K562 (cell line): ENCODE results near the gene ANKMY1. TPM values are rescaled to one million over a fixed set of nuclear protein-coding genes. Genes with fewer than 3 reads are reported as not detected.

ENCODE experiments used
- ATAC-seq: fragments of 200-7000 bp; cut with Tn5 transposase; 3 replicates; pipeline ENCODE4 v1.9.1; 2020; ENCODE audit warnings: moderate library complexity
- BruUV-seq: library from RNA; stranded (reverse); fragments of 400-500 nt; replicated peaks from 2 replicates; lab custom pipeline; 2021; lab: Mats Ljungman, UMichigan
- CTCF ChIA-PET: fragments of 300-600 bp; formaldehyde crosslinking; extraction: SDS; loops from one replicate; lab custom pipeline; 2021; ENCODE audit warnings: low intra/inter-chr PET ratio; lab: Yijun Ruan, JAX
- POLR2A ChIA-PET: fragments of 300-600, 350-650 bp; sonication (Branson Sonifier 250); formaldehyde crosslinking; extraction: SDS; loops from one replicate; lab custom pipeline; 2021; ENCODE audit warnings: antibody characterized with exemption, inconsistent platforms; lab: Yijun Ruan, JAX
- DNase-seq, 4 experiments: peaks; one replicate each; pipeline versions ENCODE4 v3.0.0 to v3.0.0-alpha.2; 2011 to 2018; ENCODE audit warnings: low spot score in 3 of 4, mixed read lengths in 3 of 4; ENCODE audit errors: extremely low read depth in 1 of 4
- FAIRE-seq: peaks from 2 replicates; lab custom pipeline; 2011; peaks lifted over from hg19 to GRCh38; lab: Jason Lieb, UNC
- H2AFZ ChIP-seq: 2 replicates; pipeline ENCODE4 v1.6.0; 2011; ENCODE audit warnings: low read depth, low read length, control low read depth, inconsistent platforms
- H3K27ac ChIP-seq: fragments of 200-600 bp; 3 replicates; pipeline ENCODE4 v1.8.0; 2011; ENCODE audit warnings: low read depth, mild to moderate bottlenecking, control low read depth, inconsistent platforms, low read length, moderate library complexity, mixed read lengths; ENCODE audit errors: extremely low read depth
- H3K27me3 ChIP-seq, 2 experiments: fragments of 300-600 bp in 1 of 2; 2 replicates in 1 of 2; 3 replicates in 1 of 2; pipeline versions ENCODE4 v1.6.0 to v1.8.0; 2011; ENCODE audit warnings: inconsistent platforms in 2 of 2, low read length in 2 of 2, mild to moderate bottlenecking in 1 of 2, mixed read lengths in 1 of 2, moderate library complexity in 1 of 2; ENCODE audit not compliant: control insufficient read depth in 2 of 2, insufficient read depth in 2 of 2
- H3K36me3 ChIP-seq: fragments of 300-600 bp; 3 replicates; pipeline ENCODE4 v1.8.0; 2011; ENCODE audit warnings: mild to moderate bottlenecking, low read length, inconsistent platforms; ENCODE audit not compliant: control insufficient read depth, insufficient read depth
- H3K4me1 ChIP-seq, 2 experiments: fragments of 200-600 bp in 1 of 2; replicated peaks in 1 of 2; 2 replicates in 1 of 2; 3 replicates in 1 of 2; pipeline versions ENCODE4 v1.5.1 to v1.8.0; 2011; ENCODE audit warnings: inconsistent platforms in 2 of 2, low read length in 2 of 2, mild to moderate bottlenecking in 1 of 2, mixed read lengths in 1 of 2, moderate library complexity in 1 of 2; ENCODE audit not compliant: control insufficient read depth in 2 of 2, insufficient read depth in 2 of 2
- H3K4me2 ChIP-seq: 2 replicates; pipeline ENCODE4 v1.6.1; 2011; ENCODE audit warnings: low read length, control low read depth, inconsistent platforms, mixed read lengths; ENCODE audit not compliant: insufficient read depth
- H3K4me3 ChIP-seq: fragments of 200-600 bp; sonication (generic), shearing (Covaris generic); 2 replicates; pipeline ENCODE4 v1.5.1; 2016; ENCODE audit warnings: control low read depth, inconsistent platforms
- H3K79me2 ChIP-seq: fragments of 200-600 bp; 3 replicates; pipeline ENCODE4 v1.8.0; 2011; ENCODE audit warnings: low read length, inconsistent platforms; ENCODE audit not compliant: control insufficient read depth, insufficient read depth
- H3K9ac ChIP-seq, 2 experiments: 2 replicates each; pipeline versions ENCODE4 v1.6.0 to v1.6.1; 2011; ENCODE audit warnings: low read depth in 2 of 2, low read length in 2 of 2, control low read depth in 1 of 2, inconsistent platforms in 1 of 2, mild to moderate bottlenecking in 1 of 2, mixed read lengths in 1 of 2; ENCODE audit not compliant: insufficient read depth in 1 of 2
- H3K9me1 ChIP-seq: one replicate; pipeline ENCODE4 v1.6.0; 2011; ENCODE audit warnings: inconsistent platforms, mild to moderate bottlenecking, low read length, moderate library complexity; ENCODE audit not compliant: control insufficient read depth, insufficient read depth
- H3K9me3 ChIP-seq: replicated peaks from 2 replicates; pipeline ENCODE4 v1.5.1; 2011; ENCODE audit warnings: low read depth, low read length, inconsistent platforms; ENCODE audit not compliant: control insufficient read depth, insufficient read depth
- H4K20me1 ChIP-seq: replicated peaks from 2 replicates; pipeline ENCODE4 v1.6.1; 2011; ENCODE audit warnings: low read length, inconsistent platforms, mixed read lengths; ENCODE audit not compliant: control insufficient read depth, insufficient read depth
- POLR2G ChIP-seq: fragments of 200-400 bp; formaldehyde crosslinking; IDR thresholded peaks from 2 replicates; pipeline ENCODE4 v1.6.1; 2017; ENCODE audit warnings: low read depth, mild to moderate bottlenecking, antibody characterized with exemption, low read length, moderate library complexity
- RBFOX2 ChIP-seq: fragments of 200-400 bp; formaldehyde crosslinking; IDR thresholded peaks from 2 replicates; pipeline ENCODE4 v1.6.1; 2017; ENCODE audit warnings: low read depth, mild to moderate bottlenecking, low read length, moderate library complexity
- SRSF7 ChIP-seq: fragments of 200-400 bp; formaldehyde crosslinking; optimal IDR thresholded peaks from 2 replicates; pipeline ENCODE3; 2017; ENCODE audit warnings: mild to moderate bottlenecking, low read depth, low read length
- WGBS: fragments of 100-300 bp; shearing (Covaris generic); methylation state at CpG from one replicate; pipeline ENCODE4 v1.1.6; 2016; ENCODE audit warnings: low coverage, mixed read lengths; ENCODE audit not compliant: insufficient coverage; ENCODE audit errors: missing lambda C conversion rate; 5-methylcytosine and 5-hydroxymethylcytosine counted together
- in situ Hi-C: fragments of 300-500 bp; cut with MboI; formaldehyde crosslinking; loops from 4 replicates; pipeline ENCODE4 v1.15.0; 2018; ENCODE audit warnings: inconsistent platforms, mixed read lengths
- intact Hi-C: fragments of 100-400 bp; cut with micrococcal nuclease; formaldehyde crosslinking; loops from 2 replicates; pipeline ENCODE4 v1.14.2; 2022
- polyA plus RNA-seq, 8 experiments: library from polyadenylated mRNA; depleted of rRNA in 4 of 8; stranded (reverse) in 5 of 8; unstranded in 3 of 8; fragments of >200 nt; fragmentation: Nextera tagmentation in 2 of 8; fragmentation: Illumina TruSeq in 1 of 8; extraction: Ambion mirVana in 2 of 8; extraction: Trizol in 1 of 8; gene quantifications; 2 replicates each; pipeline versions ENCODE4 v1.2.1 to v1.2.3, GENCODE V29; 2011 to 2014; ENCODE audit warnings: inconsistent platforms in 1 of 8, missing spikeins in 1 of 8
- total RNA-seq, 7 experiments: library from RNA; depleted of rRNA in 6 of 7; stranded (reverse); fragments of >200 nt in 6 of 7; fragmentation: Illumina TruSeq in 2 of 7; extraction: Trizol in 2 of 7; gene quantifications; 2 replicates each; pipeline versions ENCODE4 v1.2.1 to v1.2.3, GENCODE V29; 2011 to 2021; ENCODE audit warnings: low replicate concordance in 1 of 7

ANKMY1 gene
- total and polyA plus RNA-seq, 9 of the 15 experiments (the other 6 are each of a cell fraction or from before 2014, with no cell fraction given) = 0.75 to 15.1 (median 11.7) TPM

DNA sequence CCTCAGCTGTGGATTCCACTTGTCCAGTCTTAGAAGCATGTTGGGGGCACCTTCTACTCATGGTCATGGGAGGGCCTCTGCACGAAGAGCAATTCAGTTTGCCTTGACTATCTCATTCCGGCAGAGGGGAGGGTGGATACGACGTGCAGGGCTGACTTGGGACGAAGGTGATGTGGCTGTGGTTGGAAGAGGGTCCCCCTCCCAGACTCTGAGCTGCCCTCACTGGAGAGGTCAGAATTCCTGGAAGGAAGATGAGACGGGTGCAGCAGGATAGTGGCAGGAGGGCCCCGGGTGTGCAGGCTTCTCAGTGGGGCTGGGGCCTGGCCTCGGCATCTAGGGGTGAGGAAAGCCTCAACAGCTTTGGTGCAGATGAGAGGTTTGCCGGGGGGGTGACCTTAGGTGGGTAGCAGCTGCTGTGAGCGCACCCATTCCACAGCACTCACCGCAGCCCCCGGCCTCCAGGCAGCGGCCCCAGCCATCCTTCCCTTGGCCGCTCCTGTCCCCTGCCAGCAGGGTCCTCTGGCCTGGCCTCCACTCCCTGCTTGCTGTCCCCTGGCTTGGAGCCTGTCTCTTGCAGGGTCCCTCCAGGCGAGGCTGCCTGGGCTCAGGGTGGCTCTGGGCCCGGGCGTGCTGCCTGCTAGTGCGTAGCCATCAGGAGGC is 13.7 kb upstream of the ANKMY1 start:
- H3K79me2 ChIP-seq = peaks cover 44% of the 10 kb centered on the region
- H3K27ac ChIP-seq = no peak overlapping the region
- H3K4me1 ChIP-seq = peaks cover 7 to 59% of the 10 kb centered on the region in 2 experiments; a peak in 4 of 5 replicates
- H3K36me3 ChIP-seq = peaks cover 27% of the 10 kb centered on the region; the same call in 1 of the 3 replicates
- no peaks in the 10 kb centered on the region for H3K9me3 ChIP-seq
- no peak overlapping the region for H3K4me3 ChIP-seq
- no peak for ATAC-seq
- H3K9me1 ChIP-seq = no peaks in the 10 kb centered on the region
- H3K27me3 ChIP-seq = no peaks in the 10 kb centered on the region
- no peak overlapping the region for H3K4me2 ChIP-seq
- H4K20me1 ChIP-seq = no peaks in the 10 kb centered on the region
- in situ Hi-C loops (no loop called here), intact Hi-C loops (no loop called here)
- ChIA-PET POLR2A (interaction anchor here (1.4 kb wide), 1 partner anchor 9 kb away, joined by 8 read pairs; no protein-coding TSS in a partner anchor), CTCF (no interaction called here)
- H3K9ac ChIP-seq = peak overlapping the region in 1 of 2 experiments; percentile 61; a peak in 2 of 4 replicates
- WGBS = 83% methylated on average over 6 of the region's 18 CpGs
- TF ChIP-seq SRSF7 (no peak), RBFOX2 (peak; percentile 8; the same call in 1 of the 2 replicates), POLR2G (peak; percentile 7; the same call in 1 of the 2 replicates)
- TF ChIP-seq, all 486 proteins: peak for 2
- no TSS peak for BruUV-seq
- DNase-seq (no peak), FAIRE-seq (no peak)
- H2AFZ ChIP-seq = no peak overlapping the region
